Activated T-cell treated with anti-CD3 and anti-CD28 coated beads, Interleukin-2, amount 50 U/mL, for 72 hours (primary cell): Measurements from ENCODE around the gene ZFAND3. TPM values are rescaled to one million over a fixed set of nuclear protein-coding genes. Genes with fewer than 3 reads are reported as not detected.

Experiments used
- ATAC-seq, 2 donors: fragments of 150-1000 bp; cut with Tn5 transposase; replicated peaks in 1 of 2; 2 replicates each; pipeline ENCODE4 v1.10.0; 2021; ENCODE audit warnings: moderate library complexity in 2 of 2, mild to moderate bottlenecking in 1 of 2
- DNase-seq, 2 donors: peaks; one replicate each; pipeline ENCODE4 v3.0.0; 2021 to 2022; ENCODE audit warnings: mixed read lengths in 1 of 2
- H3K27ac Mint-ChIP-seq: one replicate; pipeline ENCODE4 v1.8.0; 2022; ENCODE audit warnings: mild to moderate bottlenecking, moderate library complexity, mixed read lengths
- H3K27me3 Mint-ChIP-seq: one replicate; pipeline ENCODE4 v1.8.0; 2022; ENCODE audit warnings: low read depth, mixed read lengths
- H3K36me3 Mint-ChIP-seq, 2 donors: one replicate each; pipeline ENCODE4 v1.8.0; 2022; ENCODE audit warnings: mixed read lengths in 2 of 2, mild to moderate bottlenecking in 1 of 2; ENCODE audit not compliant: insufficient read depth in 2 of 2
- H3K4me1 Mint-ChIP-seq: one replicate; pipeline ENCODE4 v1.8.0; 2022; ENCODE audit warnings: low read depth, mixed read lengths
- H3K4me3 Mint-ChIP-seq, 2 donors: one replicate each; pipeline ENCODE4 v1.8.0; 2022; ENCODE audit warnings: mild to moderate bottlenecking in 2 of 2, mixed read lengths in 2 of 2, moderate library complexity in 2 of 2
- H3K9me3 Mint-ChIP-seq, 2 donors: one replicate each; pipeline ENCODE4 v1.8.0; 2022; ENCODE audit warnings: mixed read lengths in 2 of 2
- total RNA-seq, 2 donors: library from RNA; stranded (reverse); gene quantifications; one replicate each; pipeline ENCODE4 v1.2.3, GENCODE V29; 2022

Gene ZFAND3
- total RNA-seq, 2 donors from 2014 or later, result 93.9 to 114 TPM

- DNase-seq (no peak), ATAC-seq (no peak)
- Mint-ChIP-seq H3K4me3 (no peak overlapping the region), H3K27me3 (no peaks in the 10 kb centered on the region), H3K36me3 (no peaks in the 10 kb centered on the region), H3K9me3 (no peaks in the 10 kb centered on the region), H3K27ac (no peak overlapping the region), H3K4me1 (no peaks in the 10 kb centered on the region)
Observed at GRCh38 chr6:38169977-38170526, 350.5 kb downstream of the ZFAND3 start.

- Mint-ChIP-seq H3K36me3 (no peaks in the 10 kb centered on the region), H3K27me3 (no peaks in the 10 kb centered on the region), H3K9me3 (no peaks in the 10 kb centered on the region), H3K4me3 (no peak overlapping the region), H3K27ac (no peak overlapping the region), H3K4me1 (no peaks in the 10 kb centered on the region)
- no peak for ATAC-seq
- no peak for DNase-seq
Observed at GRCh38 chr6:38170666-38171355, 351.3 kb downstream of the ZFAND3 start.

- Mint-ChIP-seq H3K27me3 (no peaks in the 10 kb centered on the region), H3K4me1 (no peaks in the 10 kb centered on the region), H3K9me3 (no peaks in the 10 kb centered on the region), H3K27ac (no peak overlapping the region), H3K36me3 (no peaks in the 10 kb centered on the region), H3K4me3 (no peak overlapping the region)
- DNase-seq, result no peak
- ATAC-seq, result no peak
Observed at GRCh38 chr6:38171997-38172738, 352.6 kb downstream of the ZFAND3 start.

GRCh38 chr6:38172739-38173410, 353.3 kb downstream of the ZFAND3 start:
- H3K36me3 Mint-ChIP-seq, result no peaks in the 10 kb centered on the region
- no peak for ATAC-seq
- no peaks in the 10 kb centered on the region for H3K27me3 Mint-ChIP-seq
- no peak for DNase-seq
- H3K4me3 Mint-ChIP-seq, result no peak overlapping the region
- no peaks in the 10 kb centered on the region for H3K9me3 Mint-ChIP-seq
- H3K4me1 Mint-ChIP-seq, result no peaks in the 10 kb centered on the region
- H3K27ac Mint-ChIP-seq, result no peak overlapping the region

- Mint-ChIP-seq H3K27me3 (no peaks in the 10 kb centered on the region), H3K4me3 (no peak overlapping the region), H3K27ac (no peak overlapping the region), H3K9me3 (no peaks in the 10 kb centered on the region), H3K4me1 (no peaks in the 10 kb centered on the region), H3K36me3 (no peaks in the 10 kb centered on the region)
- DNase-seq (no peak), ATAC-seq (no peak)
Observed at GRCh38 chr6:38173909-38174308, 354.4 kb downstream of the ZFAND3 start.

- Mint-ChIP-seq H3K4me3 (no peak overlapping the region), H3K4me1 (no peaks in the 10 kb centered on the region), H3K9me3 (no peaks in the 10 kb centered on the region), H3K27ac (no peak overlapping the region), H3K36me3 (no peaks in the 10 kb centered on the region), H3K27me3 (no peaks in the 10 kb centered on the region)
- DNase-seq (no peak), ATAC-seq (no peak)
Observed at GRCh38 chr6:38174315-38174714, 354.8 kb downstream of the ZFAND3 start.

- ATAC-seq, result no peak
- no peak overlapping the region for H3K27ac Mint-ChIP-seq
- no peaks in the 10 kb centered on the region for H3K36me3 Mint-ChIP-seq
- H3K4me3 Mint-ChIP-seq, result no peak overlapping the region
- no peaks in the 10 kb centered on the region for H3K27me3 Mint-ChIP-seq
- H3K9me3 Mint-ChIP-seq, result no peaks in the 10 kb centered on the region
- no peaks in the 10 kb centered on the region for H3K4me1 Mint-ChIP-seq
- no peak for DNase-seq
Observed at GRCh38 chr6:38174806-38175495, 355.4 kb downstream of the ZFAND3 start.

- H3K9me3 Mint-ChIP-seq, result no peaks in the 10 kb centered on the region
Observed at GRCh38 chr6:38175786-38176185, 356.3 kb downstream of the ZFAND3 start.

GRCh38 chr6:38176797-38177751, 357.5 kb downstream of the ZFAND3 start:
- Mint-ChIP-seq H3K9me3 (no peaks in the 10 kb centered on the region), H3K27me3 (no peaks in the 10 kb centered on the region), H3K36me3 (no peaks in the 10 kb centered on the region), H3K27ac (no peak overlapping the region), H3K4me1 (no peaks in the 10 kb centered on the region), H3K4me3 (no peak overlapping the region)
- ATAC-seq, result no peak
- DNase-seq, result no peak

More at GRCh38 chr6:38175786-38176185, 356.3 kb downstream of the ZFAND3 start:
- no peak for ATAC-seq
- H3K27me3 Mint-ChIP-seq, result no peaks in the 10 kb centered on the region
- no peaks in the 10 kb centered on the region for H3K36me3 Mint-ChIP-seq
- no peak for DNase-seq
- no peaks in the 10 kb centered on the region for H3K4me1 Mint-ChIP-seq
- no peak overlapping the region for H3K27ac Mint-ChIP-seq
- no peak overlapping the region for H3K4me3 Mint-ChIP-seq

- no peak for ATAC-seq
- H3K9me3 Mint-ChIP-seq, result no peaks in the 10 kb centered on the region
- no peak overlapping the region for H3K27ac Mint-ChIP-seq
- no peak overlapping the region for H3K4me3 Mint-ChIP-seq
- no peak for DNase-seq
- no peaks in the 10 kb centered on the region for H3K4me1 Mint-ChIP-seq
- H3K36me3 Mint-ChIP-seq, result no peaks in the 10 kb centered on the region
- H3K27me3 Mint-ChIP-seq, result no peaks in the 10 kb centered on the region
Observed at GRCh38 chr6:38177882-38178583, 358.5 kb downstream of the ZFAND3 start.

GRCh38 chr6:38178584-38178886, 359.0 kb downstream of the ZFAND3 start:
- ATAC-seq (no peak), DNase-seq (no peak)
- Mint-ChIP-seq H3K27me3 (no peaks in the 10 kb centered on the region), H3K27ac (no peak overlapping the region), H3K36me3 (no peaks in the 10 kb centered on the region), H3K4me3 (no peak overlapping the region), H3K4me1 (no peaks in the 10 kb centered on the region), H3K9me3 (no peaks in the 10 kb centered on the region)

GRCh38 chr6:38179300-38179699, 359.8 kb downstream of the ZFAND3 start:
- no peaks in the 10 kb centered on the region for H3K36me3 Mint-ChIP-seq
- no peaks in the 10 kb centered on the region for H3K27me3 Mint-ChIP-seq
- DNase-seq, result no peak
- H3K4me3 Mint-ChIP-seq, result no peak overlapping the region
- H3K27ac Mint-ChIP-seq, result no peak overlapping the region
- no peak for ATAC-seq
- H3K9me3 Mint-ChIP-seq, result no peaks in the 10 kb centered on the region
- H3K4me1 Mint-ChIP-seq, result no peaks in the 10 kb centered on the region
